ENCODE measurements around the gene EML6.
"Not testable (repeated sequence)": the region's sequence is repeated elsewhere in the genome, so short reads cannot be mapped to it uniquely, and the experiment has no call there.

Gene EML6

GRCh38 chr2:54723131-54723995 lies at the start of gene EML6:
Gene EML6 (plus strand): TSS chr2:54723662. CDS start chr2:54725062, 1,400 bp downstream.
- peak; percentile 95 to 99 for DNase-seq

DNA sequence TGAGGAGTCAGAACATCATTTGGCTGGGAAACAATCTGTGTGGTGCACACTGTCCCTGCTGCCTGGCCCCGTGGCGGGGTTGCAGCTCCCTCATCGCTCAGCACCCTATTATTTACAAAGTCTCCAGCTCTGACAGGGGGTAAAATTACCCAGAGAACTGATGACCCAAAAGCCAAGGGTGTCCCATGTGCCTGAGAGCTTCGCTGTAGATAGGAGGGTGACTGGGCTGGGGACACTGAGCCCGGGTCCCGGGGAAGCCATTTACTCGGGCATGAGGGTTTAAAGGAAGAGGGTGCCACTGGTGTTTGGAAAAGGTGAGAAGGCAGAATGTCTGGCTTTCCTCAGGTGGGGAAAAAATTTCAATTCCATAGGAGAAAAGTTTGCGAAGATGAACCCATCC lies 48.2 kb upstream of the EML6 start:
- DNase-seq: no peak

DNA sequence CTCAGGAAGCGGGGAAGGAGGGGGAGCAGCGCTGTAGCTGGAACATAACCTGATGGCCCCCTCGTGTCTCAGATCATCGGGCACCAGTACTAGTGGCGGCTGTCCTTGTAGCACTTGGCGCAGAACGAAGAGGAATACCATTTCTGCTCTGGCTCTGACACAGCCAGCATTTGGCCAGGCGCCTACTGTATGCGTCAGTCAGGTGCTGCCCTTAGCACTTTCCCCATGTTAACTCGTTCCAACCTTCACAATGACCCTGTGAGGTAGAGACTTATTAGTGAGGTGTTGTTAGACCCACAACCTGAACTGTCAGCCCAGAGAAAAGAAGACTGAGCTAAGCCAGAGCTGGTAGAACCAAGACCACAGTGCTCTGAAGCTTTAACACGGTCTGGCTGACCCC lies 47.7 kb upstream of the EML6 start:
- peak in 1 of 2 experiments; percentile 6 for DNase-seq

- no peak for DNase-seq
Observed at GRCh38 chr2:54676656-54677055, 46.8 kb upstream of the EML6 start.

- no peak for DNase-seq
Observed at GRCh38 chr2:54677476-54678265, 45.8 kb upstream of the EML6 start.

- DNase-seq: no peak
Observed at GRCh38 chr2:54678719-54679118, 44.7 kb upstream of the EML6 start.

DNA sequence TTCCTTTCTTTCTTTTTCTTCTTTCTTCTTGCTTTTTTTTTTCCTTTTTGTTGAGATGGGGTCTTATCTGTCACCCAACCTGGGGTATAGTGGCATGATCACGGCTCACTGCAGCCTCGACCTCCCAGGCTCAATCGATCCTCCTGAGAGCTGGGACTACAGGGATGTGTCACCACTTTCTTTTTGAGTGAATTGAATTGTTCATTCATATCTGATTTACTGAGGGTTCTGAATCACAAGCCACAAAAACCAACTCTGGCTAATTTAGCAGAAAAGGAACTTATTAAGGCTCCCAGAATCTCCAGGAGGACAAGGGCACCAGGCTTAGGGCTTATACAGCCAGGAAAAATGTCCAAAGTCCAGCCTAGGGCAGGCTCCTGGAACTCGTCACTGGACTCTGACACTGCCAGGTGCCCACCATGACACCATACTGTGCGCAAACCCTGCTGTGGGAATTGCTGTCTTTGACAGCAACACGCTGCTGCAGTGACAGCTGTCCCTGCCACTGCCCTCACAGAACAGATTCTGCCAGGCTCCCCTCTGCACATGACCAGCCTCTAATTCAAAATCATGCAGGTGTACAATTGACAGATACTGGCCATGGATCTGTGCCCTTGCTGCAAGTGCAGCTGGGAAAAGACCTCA lies 42.9 kb upstream of the EML6 start:
- DNase-seq: no peak

- DNase-seq: no peak
Observed at GRCh38 chr2:54681416-54681815, 42.0 kb upstream of the EML6 start.

DNA sequence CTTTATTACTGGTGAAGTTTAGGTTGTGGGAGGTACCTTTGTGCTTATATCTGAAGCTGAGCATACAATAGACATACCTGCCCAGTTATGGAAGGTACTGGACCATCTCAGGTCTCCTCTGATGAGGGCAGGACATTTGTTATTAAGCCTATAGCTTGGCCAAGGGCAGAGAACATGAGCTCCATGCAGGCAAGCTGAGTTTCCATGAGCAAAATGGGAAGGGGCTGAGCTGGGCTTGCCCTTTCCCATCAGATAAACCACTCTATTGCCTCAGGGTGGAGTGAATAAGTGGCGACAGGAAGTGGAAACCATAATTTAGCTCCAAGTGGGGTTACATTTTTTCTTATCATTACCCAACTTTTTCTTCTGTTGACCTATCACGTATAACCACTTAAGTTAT lies 39.9 kb upstream of the EML6 start:
- no peak for DNase-seq

GRCh38 chr2:54685263-54685775 lies 38.1 kb upstream of the EML6 start:
- DNase-seq: no peak

- DNase-seq: no peak
Observed at GRCh38 chr2:54687595-54688152, 35.8 kb upstream of the EML6 start.

GRCh38 chr2:54691445-54692135 lies 31.9 kb upstream of the EML6 start:
- no peak for DNase-seq

DNA sequence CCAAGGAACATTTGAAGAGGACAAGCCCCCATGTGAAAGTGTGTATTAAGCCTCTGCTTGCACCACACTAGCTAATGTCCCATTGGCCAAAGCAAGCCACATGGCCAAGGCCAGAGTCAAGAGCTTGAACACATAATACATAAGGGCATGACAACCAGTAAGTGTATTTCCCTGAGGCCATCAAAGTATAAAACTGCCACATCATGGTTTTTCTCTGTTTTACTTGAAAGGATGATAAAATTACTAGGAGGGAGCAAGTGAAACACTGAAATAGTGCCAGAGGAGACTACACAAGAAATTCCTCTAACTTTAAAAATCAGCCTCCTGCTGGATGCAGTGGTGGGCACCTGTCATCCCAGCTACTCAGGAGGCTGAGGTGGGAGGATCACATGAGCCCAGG lies 30.9 kb upstream of the EML6 start:
- no peak for DNase-seq

DNA sequence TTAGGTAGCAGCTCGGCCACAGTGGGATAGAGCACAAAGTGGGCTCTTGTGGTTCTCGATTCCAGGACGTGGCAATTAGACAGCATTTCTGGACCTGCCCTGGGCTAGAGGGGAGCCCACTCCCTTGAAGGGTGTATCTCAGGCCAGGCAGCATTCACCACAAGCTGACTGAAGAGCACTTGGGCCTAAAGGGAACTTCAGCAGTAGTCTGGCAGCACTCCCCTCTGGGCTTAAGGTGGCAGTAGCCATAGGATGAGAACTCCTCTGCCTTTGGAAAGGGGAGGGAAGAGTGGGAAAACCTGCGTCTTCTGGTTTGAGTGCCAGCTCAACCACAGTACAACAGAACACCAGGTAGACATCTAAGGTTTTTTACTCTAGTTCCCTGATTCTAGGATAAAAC lies 28.1 kb upstream of the EML6 start:
- DNase-seq: no peak

DNA sequence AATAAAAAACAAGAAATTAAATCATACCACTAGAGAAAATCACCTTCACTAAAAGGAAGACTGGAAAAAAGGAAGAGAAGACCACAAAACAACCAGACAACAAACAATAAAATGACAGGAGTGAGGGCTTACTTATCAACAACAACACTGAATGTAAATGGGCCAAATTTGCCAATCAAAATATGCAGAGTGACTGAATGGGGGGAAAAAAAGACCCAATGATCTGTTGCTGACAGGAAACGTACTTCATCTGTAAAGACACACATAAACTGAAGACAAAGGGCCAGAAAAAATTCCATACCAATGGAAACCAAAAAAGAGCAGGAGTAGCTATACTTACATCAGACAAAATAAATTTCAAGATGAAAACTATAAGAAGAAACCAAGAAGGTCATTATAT lies 25.5 kb upstream of the EML6 start:
- DNase-seq: no peak

- DNase-seq: not testable (repeated sequence)
Observed at GRCh38 chr2:54698926-54699325, 24.5 kb upstream of the EML6 start.

DNA sequence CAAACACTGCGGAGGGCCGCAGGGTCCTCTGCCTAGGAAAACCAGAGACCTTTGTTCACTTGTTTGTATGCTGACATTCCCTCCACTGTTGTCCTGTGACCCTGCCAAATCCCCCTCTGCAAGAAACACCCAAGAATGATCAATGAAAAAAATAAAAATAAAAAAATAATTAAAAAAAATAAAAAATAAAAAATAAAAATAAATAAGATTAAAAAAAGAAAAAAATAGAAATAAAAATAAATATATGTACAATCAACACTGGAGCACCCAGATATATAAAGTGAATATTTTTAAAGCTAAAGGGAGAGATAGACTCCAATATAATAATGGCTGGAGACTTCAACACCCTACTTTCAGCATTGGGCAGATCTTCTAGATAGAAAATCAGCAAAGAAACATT lies 23.8 kb upstream of the EML6 start:
- no peak for DNase-seq

DNA sequence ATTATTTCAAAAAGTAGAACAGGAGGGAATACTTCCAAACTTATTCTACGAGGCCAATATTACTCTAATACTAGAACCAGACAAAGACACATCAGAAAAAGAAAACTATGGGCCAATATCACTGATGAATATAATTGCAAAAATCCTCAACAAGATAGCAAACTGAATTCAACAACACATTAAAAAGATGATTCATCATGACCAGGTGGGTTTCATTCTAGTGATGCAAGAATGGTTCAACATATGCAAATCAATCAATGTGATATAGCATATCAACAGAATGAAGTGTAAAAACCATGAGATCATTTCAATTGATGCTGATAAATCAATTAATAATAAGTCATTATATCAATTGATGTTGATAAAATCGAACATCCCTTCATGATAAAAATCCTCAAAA lies 22.4 kb upstream of the EML6 start:
- DNase-seq: no peak

- no peak for DNase-seq
Observed at GRCh38 chr2:54704238-54704637, 19.2 kb upstream of the EML6 start.

DNA sequence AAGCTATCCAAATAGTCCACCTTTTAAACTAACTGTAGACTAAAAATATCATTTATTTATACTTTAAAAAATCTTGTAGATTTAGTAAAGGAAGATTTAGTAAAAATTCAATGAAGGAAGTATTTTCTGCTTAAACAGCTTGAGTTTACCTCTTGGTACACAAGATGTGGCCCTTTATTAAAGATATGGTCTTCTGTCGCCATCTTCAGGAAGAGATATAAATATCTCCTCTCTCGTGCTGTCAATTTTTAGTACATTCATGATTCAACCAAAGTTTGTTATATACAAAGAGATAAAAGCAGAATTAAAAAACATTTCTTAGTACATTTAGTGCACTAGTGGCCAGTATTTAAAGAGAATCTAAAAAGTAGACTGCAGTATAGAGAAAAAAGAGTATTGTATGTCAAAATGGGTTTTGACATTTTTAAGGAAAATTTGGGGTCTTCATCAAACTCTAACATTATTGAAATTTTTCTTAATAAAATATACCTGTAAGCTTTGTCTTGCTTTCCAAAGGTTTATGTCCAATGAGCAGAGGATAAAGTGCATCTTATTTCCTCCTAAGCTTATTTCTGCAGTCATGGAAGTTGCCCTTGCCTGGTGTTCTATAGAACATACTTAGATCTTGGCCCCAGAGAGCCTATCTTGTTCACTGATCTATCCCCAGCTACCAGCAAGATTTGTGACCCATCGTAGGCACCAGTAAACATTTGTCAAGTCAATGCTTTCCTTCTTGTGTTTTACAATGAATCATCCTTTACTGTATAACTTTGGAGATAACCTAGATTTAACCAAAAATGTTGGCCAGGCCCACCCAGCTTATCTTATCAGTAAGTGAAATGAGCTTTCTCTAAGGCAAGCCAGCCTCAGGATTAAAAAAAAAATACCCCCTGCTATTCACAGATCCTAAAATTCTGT lies 18.5 kb upstream of the EML6 start:
- peak; percentile 36 to 72 for DNase-seq

DNA sequence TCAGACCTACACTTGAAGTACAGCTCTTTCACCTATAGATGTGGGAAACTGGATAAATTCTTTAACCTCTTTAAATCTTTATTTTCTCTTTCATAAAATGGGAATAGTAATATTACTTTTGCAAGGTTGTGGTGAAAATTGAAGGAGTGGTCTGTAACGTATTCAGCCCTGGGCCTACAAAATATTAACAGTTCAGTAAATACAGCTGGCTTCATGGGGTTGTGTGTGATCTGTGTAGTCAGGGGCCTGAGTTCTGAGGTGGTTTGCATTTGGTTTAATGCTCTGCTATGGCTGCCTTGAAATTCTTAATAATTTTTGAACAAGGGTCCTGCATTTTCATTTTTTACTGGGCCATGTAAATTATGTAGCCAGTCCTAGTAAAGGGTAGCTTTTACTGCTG lies 16.8 kb upstream of the EML6 start:
- no peak for DNase-seq

Data from NCI-H446 (cell line).